ENCODE data around the gene MTMR4. TPM values are rescaled to one million over a fixed set of nuclear protein-coding genes. Genes with fewer than 3 reads are reported as not detected.
"Not testable (repeated sequence)": the region's sequence is repeated elsewhere in the genome, so short reads cannot be mapped to it uniquely, and the experiment has no call there.

MTMR4 gene
- total RNA-seq, 1 experiment from 2014 or later = 53.6 TPM

DNA sequence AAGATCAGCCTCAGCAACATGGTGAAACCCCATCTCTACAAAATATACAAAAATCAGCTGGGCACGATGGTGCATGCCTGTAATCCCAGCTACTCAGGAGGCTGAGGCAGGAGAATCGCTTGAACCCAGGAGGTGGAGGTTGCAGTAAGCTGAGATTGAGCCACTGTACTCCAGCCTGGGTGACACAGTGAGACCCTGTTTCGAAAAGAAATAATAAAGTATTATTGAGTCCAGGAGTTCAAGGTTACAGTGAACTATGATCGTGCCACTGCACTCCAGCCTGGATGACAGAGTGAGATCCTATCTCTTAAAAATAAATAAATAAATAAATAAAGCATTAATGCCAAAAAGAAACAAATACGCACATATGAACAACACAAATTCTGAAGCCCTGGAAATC lies 32.6 kb downstream of the MTMR4 start:
- not testable (repeated sequence) for H3K9ac ChIP-seq (ENCODE audit: low read length); H3K4me3 ChIP-seq (ENCODE audit: low read length); H3K36me3 ChIP-seq (ENCODE audit: insufficient read depth, low read length); H3K4me2 ChIP-seq (ENCODE audit: low read depth, low read length, poor library complexity, severe bottlenecking); H3K9me3 ChIP-seq (ENCODE audit: low read length); H3K4me1 ChIP-seq (ENCODE audit: low read length); H3K27ac ChIP-seq (ENCODE audit: low read length); H2AFZ ChIP-seq (ENCODE audit: low read length); DNase-seq; H4K20me1 ChIP-seq (ENCODE audit: insufficient read depth, low read depth, low read length); H3K27me3 ChIP-seq (ENCODE audit: low read length); H3K9me2 ChIP-seq (replicated peaks; ENCODE audit: insufficient read depth, low read length); H3K79me2 ChIP-seq (ENCODE audit: low read length)

DNA sequence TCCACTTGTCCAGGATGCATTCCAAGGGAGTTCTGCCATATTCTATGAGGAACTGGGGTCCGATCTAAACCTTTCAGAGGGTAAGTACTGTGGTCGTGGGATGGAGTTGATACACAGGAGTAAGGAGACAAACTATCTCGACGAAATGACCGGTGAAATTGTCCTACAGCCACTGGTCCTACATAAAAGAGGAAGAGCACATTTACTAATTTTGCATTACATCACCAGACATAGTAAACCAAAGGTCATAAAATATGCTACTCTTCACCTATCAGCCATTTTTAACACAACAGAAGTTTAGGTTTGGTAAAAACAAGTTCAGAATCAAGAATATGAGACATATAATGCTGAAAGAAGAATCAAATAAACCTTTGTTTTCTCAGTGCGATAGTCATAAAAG lies 34.3 kb downstream of the MTMR4 start:
- H3K36me3 ChIP-seq (ENCODE audit: insufficient read depth, low read length) = no peaks in the 10 kb centered on the region
- no peak overlapping the region for H3K4me2 ChIP-seq (ENCODE audit: low read depth, low read length, poor library complexity, severe bottlenecking)
- H3K4me3 ChIP-seq (ENCODE audit: low read length) = no peak overlapping the region
- no peak overlapping the region for H2AFZ ChIP-seq (ENCODE audit: low read length)
- no peaks in the 10 kb centered on the region for H4K20me1 ChIP-seq (ENCODE audit: insufficient read depth, low read depth, low read length)
- H3K9me3 ChIP-seq (ENCODE audit: low read length) = no peaks in the 10 kb centered on the region
- no peaks in the 10 kb centered on the region for H3K4me1 ChIP-seq (ENCODE audit: low read length)
- no peak overlapping the region for H3K27ac ChIP-seq (ENCODE audit: low read length)
- DNase-seq = no peak
- H3K79me2 ChIP-seq (ENCODE audit: low read length) = no peaks in the 10 kb centered on the region
- no peaks in the 10 kb centered on the region for H3K27me3 ChIP-seq (ENCODE audit: low read length)
- H3K9me2 ChIP-seq (replicated peaks; ENCODE audit: insufficient read depth, low read length) = no peaks in the 10 kb centered on the region
- no peak overlapping the region for H3K9ac ChIP-seq (ENCODE audit: low read length)

DNA sequence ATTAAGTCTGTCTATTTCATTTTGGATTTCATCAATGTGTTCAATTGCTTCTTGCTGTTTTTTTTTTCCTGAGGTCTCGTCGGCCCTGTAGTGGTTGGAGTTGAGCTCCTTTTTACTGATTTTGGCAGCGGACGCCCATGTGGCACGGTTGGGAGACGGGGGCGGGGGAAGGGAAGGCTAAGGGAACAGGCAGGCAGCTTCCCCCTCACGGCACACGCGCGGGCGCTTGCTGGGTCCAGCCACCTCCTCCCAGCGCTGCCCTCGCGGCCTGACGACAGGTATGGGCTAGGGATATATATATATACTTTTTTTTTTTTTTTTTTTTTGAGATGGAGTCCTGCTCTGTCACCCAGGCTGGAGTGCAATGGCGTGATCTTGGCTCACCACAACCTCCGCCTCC lies 37.6 kb downstream of the MTMR4 start:
- H2AFZ ChIP-seq (ENCODE audit: low read length) = no peak overlapping the region
- no peak overlapping the region for H3K9ac ChIP-seq (ENCODE audit: low read length)
- no peak overlapping the region for H3K27ac ChIP-seq (ENCODE audit: low read length)

DNA sequence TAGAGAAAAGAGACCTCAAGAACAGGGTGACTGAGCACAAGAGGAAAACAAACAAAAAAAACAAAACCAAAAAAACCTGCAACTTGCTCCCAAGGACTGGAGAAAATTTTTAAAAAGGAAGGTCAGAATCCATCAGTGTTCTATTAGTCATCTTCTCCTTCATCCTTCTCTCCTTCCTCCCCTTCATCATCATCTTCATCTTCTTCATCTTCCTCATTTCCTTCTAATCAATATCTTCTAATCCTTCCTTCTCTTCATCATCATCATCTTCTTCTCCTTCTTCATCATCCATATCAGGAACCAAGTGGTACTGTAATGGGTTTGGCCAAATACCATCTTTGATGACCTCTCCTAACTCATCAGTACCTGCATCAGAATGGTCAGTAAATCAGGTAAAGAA lies 38.5 kb downstream of the MTMR4 start:
- Histone ChIP-seq H3K4me3 (ENCODE audit: low read length) (no peak overlapping the region), H3K79me2 (ENCODE audit: low read length) (no peaks in the 10 kb centered on the region), H3K4me2 (ENCODE audit: low read depth, low read length, poor library complexity, severe bottlenecking) (no peak overlapping the region), H3K4me1 (ENCODE audit: low read length) (no peaks in the 10 kb centered on the region), H3K27ac (ENCODE audit: low read length) (no peak overlapping the region), H4K20me1 (ENCODE audit: insufficient read depth, low read depth, low read length) (no peaks in the 10 kb centered on the region), H3K36me3 (ENCODE audit: insufficient read depth, low read length) (no peaks in the 10 kb centered on the region), H3K27me3 (ENCODE audit: low read length) (no peaks in the 10 kb centered on the region), H3K9me3 (ENCODE audit: low read length) (no peaks in the 10 kb centered on the region), H2AFZ (ENCODE audit: low read length) (0 out of 2 replicates have a peak overlapping the region, but pooled peaks have one; percentile 49), H3K9ac (ENCODE audit: low read length) (no peak overlapping the region), H3K9me2 (replicated peaks; ENCODE audit: insufficient read depth, low read length) (no peaks in the 10 kb centered on the region)
- no peak for DNase-seq

More for the DNA sequence above, 37.6 kb downstream of the MTMR4 start:
- Histone ChIP-seq H3K36me3 (ENCODE audit: insufficient read depth, low read length) (no peaks in the 10 kb centered on the region), H3K4me1 (ENCODE audit: low read length) (no peaks in the 10 kb centered on the region), H3K27me3 (ENCODE audit: low read length) (no peaks in the 10 kb centered on the region), H3K9me3 (ENCODE audit: low read length) (no peaks in the 10 kb centered on the region), H4K20me1 (ENCODE audit: insufficient read depth, low read depth, low read length) (no peaks in the 10 kb centered on the region), H3K4me3 (ENCODE audit: low read length) (no peak overlapping the region), H3K9me2 (replicated peaks; ENCODE audit: insufficient read depth, low read length) (no peaks in the 10 kb centered on the region), H3K4me2 (ENCODE audit: low read depth, low read length, poor library complexity, severe bottlenecking) (no peak overlapping the region), H3K79me2 (ENCODE audit: low read length) (no peaks in the 10 kb centered on the region)
- no peak for DNase-seq

DNA sequence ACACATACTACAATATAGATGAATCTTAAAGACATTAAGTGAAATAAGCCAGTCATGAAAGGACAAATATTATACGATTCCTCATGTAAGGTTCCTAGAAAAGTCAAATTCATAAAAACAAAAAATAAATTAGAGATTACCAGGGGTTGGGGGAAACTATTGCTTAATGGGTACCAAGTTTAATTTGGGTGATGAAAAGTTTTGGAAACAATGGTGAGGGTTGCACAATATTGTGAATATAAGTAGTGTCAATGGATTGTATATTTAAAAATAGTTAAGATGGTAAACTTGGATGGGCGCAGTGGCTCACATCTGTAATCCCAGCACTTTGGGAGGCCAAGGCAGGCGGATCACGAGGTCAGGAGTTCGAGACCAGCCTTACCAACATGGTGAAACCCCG lies 44.1 kb downstream of the MTMR4 start:
- Histone ChIP-seq H4K20me1 (ENCODE audit: insufficient read depth, low read depth, low read length) (no peaks in the 10 kb centered on the region), H3K36me3 (ENCODE audit: insufficient read depth, low read length) (no peaks in the 10 kb centered on the region), H3K9ac (ENCODE audit: low read length) (no peak overlapping the region), H3K79me2 (ENCODE audit: low read length) (no peaks in the 10 kb centered on the region), H3K9me2 (replicated peaks; ENCODE audit: insufficient read depth, low read length) (no peaks in the 10 kb centered on the region), H3K4me2 (ENCODE audit: low read depth, low read length, poor library complexity, severe bottlenecking) (no peak overlapping the region), H2AFZ (ENCODE audit: low read length) (no peak overlapping the region), H3K9me3 (ENCODE audit: low read length) (no peaks in the 10 kb centered on the region), H3K27me3 (ENCODE audit: low read length) (no peaks in the 10 kb centered on the region), H3K4me3 (ENCODE audit: low read length) (no peak overlapping the region), H3K4me1 (ENCODE audit: low read length) (no peaks in the 10 kb centered on the region), H3K27ac (ENCODE audit: low read length) (no peak overlapping the region)
- no peak for DNase-seq

DNA sequence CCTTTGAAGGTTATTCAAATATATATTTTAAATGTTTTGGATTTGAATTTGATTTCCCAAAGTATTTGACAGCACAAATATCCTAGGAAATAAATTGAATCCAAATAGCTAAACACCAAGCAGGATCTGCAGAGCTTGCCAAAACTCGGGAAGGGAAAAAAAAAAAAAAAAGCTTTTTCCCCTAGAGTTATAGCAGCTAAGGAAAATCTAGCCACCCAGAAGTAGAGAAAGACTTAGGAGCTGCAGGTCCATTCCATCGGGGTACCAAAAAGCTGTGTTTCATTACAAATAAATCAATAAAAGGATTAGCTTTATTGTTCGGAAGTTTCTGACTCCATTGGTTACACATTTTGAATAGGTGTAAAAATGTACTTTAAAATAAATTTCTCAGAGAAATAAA lies 45.5 kb downstream of the MTMR4 start:
- H3K4me1 ChIP-seq (ENCODE audit: low read length) = no peaks in the 10 kb centered on the region
- no peak overlapping the region for H3K4me3 ChIP-seq (ENCODE audit: low read length)
- no peak overlapping the region for H3K9ac ChIP-seq (ENCODE audit: low read length)
- H3K9me3 ChIP-seq (ENCODE audit: low read length) = no peaks in the 10 kb centered on the region
- H3K9me2 ChIP-seq (replicated peaks; ENCODE audit: insufficient read depth, low read length) = no peaks in the 10 kb centered on the region
- no peaks in the 10 kb centered on the region for H4K20me1 ChIP-seq (ENCODE audit: insufficient read depth, low read depth, low read length)
- no peaks in the 10 kb centered on the region for H3K79me2 ChIP-seq (ENCODE audit: low read length)
- H3K27me3 ChIP-seq (ENCODE audit: low read length) = no peaks in the 10 kb centered on the region
- H3K36me3 ChIP-seq (ENCODE audit: insufficient read depth, low read length) = no peaks in the 10 kb centered on the region
- H2AFZ ChIP-seq (ENCODE audit: low read length) = no peak overlapping the region
- no peak for DNase-seq
- no peak overlapping the region for H3K4me2 ChIP-seq (ENCODE audit: low read depth, low read length, poor library complexity, severe bottlenecking)
- no peak overlapping the region for H3K27ac ChIP-seq (ENCODE audit: low read length)

DNA sequence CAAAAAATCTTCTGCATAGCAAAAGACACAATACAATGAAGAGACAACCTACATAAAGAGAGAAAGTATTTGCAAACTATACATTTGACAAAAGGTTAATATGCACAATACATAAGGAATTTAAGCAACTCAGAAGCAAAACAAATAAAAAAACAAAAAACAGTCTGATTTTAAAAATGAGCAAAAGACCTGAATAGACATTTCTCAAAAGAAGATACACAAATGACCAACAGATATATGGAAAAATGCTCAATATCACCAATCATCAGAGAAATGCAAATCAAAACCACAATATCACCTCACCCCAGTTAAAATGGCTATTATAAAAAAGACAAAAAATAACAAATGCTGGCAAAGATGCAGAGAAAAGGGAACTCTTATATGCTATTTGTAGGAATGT lies 58.9 kb downstream of the MTMR4 start:
- no peaks in the 10 kb centered on the region for H3K4me1 ChIP-seq (ENCODE audit: low read length)
- H3K36me3 ChIP-seq (ENCODE audit: insufficient read depth, low read length) = no peaks in the 10 kb centered on the region
- H3K9me2 ChIP-seq (replicated peaks; ENCODE audit: insufficient read depth, low read length) = no peaks in the 10 kb centered on the region
- H3K79me2 ChIP-seq (ENCODE audit: low read length) = no peaks in the 10 kb centered on the region
- H4K20me1 ChIP-seq (ENCODE audit: insufficient read depth, low read depth, low read length) = no peaks in the 10 kb centered on the region
- no peak overlapping the region for H3K4me3 ChIP-seq (ENCODE audit: low read length)
- H3K27ac ChIP-seq (ENCODE audit: low read length) = no peak overlapping the region
- DNase-seq = no peak
- no peak overlapping the region for H3K9ac ChIP-seq (ENCODE audit: low read length)
- no peaks in the 10 kb centered on the region for H3K9me3 ChIP-seq (ENCODE audit: low read length)
- no peak overlapping the region for H3K4me2 ChIP-seq (ENCODE audit: low read depth, low read length, poor library complexity, severe bottlenecking)
- no peak overlapping the region for H2AFZ ChIP-seq (ENCODE audit: low read length)
- no peaks in the 10 kb centered on the region for H3K27me3 ChIP-seq (ENCODE audit: low read length)

DNA sequence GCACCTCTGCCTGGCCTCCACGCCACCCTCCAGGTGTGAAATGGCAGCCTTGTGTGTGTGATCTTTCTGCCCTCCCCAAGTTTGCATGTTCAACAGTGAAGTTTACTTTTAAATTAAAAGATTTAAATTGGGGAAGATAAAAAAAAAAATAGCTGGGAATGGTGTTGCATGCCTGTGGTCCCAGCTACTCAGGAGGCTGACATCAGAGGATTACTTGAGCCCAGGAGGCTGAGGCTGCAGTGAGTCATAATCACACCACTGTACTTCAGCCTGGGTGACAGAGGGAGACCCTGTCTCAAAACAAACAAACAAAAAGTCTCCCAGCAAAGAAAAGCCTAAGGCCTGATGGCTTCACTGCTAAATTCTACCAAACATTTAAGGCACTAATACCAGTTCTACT lies 61.7 kb downstream of the MTMR4 start:
- Histone ChIP-seq H4K20me1 (ENCODE audit: insufficient read depth, low read depth, low read length) (no peaks in the 10 kb centered on the region), H3K4me3 (ENCODE audit: low read length) (no peak overlapping the region), H3K36me3 (ENCODE audit: insufficient read depth, low read length) (no peaks in the 10 kb centered on the region), H3K27ac (ENCODE audit: low read length) (no peak overlapping the region), H3K9me2 (replicated peaks; ENCODE audit: insufficient read depth, low read length) (no peaks in the 10 kb centered on the region), H3K4me2 (ENCODE audit: low read depth, low read length, poor library complexity, severe bottlenecking) (no peak overlapping the region), H3K9me3 (ENCODE audit: low read length) (no peaks in the 10 kb centered on the region), H2AFZ (ENCODE audit: low read length) (no peak overlapping the region), H3K4me1 (ENCODE audit: low read length) (no peaks in the 10 kb centered on the region), H3K79me2 (ENCODE audit: low read length) (no peaks in the 10 kb centered on the region), H3K9ac (ENCODE audit: low read length) (no peak overlapping the region), H3K27me3 (ENCODE audit: low read length) (no peaks in the 10 kb centered on the region)
- DNase-seq = no peak
